Neural progenitor cell (in vitro differentiated cells): Measurements from ENCODE around the gene CIC.

ENCODE experiments used
- CTCF ChIP-seq: fragments of 200-600 bp; sonication (generic); IDR thresholded peaks from 2 replicates; pipeline ENCODE4 v1.5.1; 2017; ENCODE audit warnings: antibody characterized with exemption, mild to moderate bottlenecking
- EZH2 ChIP-seq: fragments of 200-600 bp; sonication (generic); IDR thresholded peaks from 2 replicates; pipeline ENCODE4 v1.6.1; 2017; ENCODE audit warnings: antibody characterized with exemption, mild to moderate bottlenecking, moderate library complexity

- no peak for TF ChIP-seq CTCF
- no peak for TF ChIP-seq EZH2
These were observed 13.9 kb upstream of the CIC start, which contains the start of gene ERF for GRCh38 chr19:42254850-42255765.
